K562 (cell line): ENCODE measurements around the gene SLC7A1. TPM values are rescaled to one million over a fixed set of nuclear protein-coding genes. Genes with fewer than 3 reads are reported as not detected.

Source experiments
- ATAC-seq: fragments of 200-7000 bp; cut with Tn5 transposase; 3 replicates; pipeline ENCODE4 v1.9.1; 2020; ENCODE audit warnings: moderate library complexity
- BruUV-seq: library from RNA; stranded (reverse); fragments of 400-500 nt; replicated peaks from 2 replicates; lab custom pipeline; 2021; lab: Mats Ljungman, UMichigan
- CTCF ChIA-PET: fragments of 300-600 bp; formaldehyde crosslinking; extraction: SDS; loops from one replicate; lab custom pipeline; 2021; ENCODE audit warnings: low intra/inter-chr PET ratio; lab: Yijun Ruan, JAX
- POLR2A ChIA-PET: fragments of 300-600, 350-650 bp; sonication (Branson Sonifier 250); formaldehyde crosslinking; extraction: SDS; loops from one replicate; lab custom pipeline; 2021; ENCODE audit warnings: antibody characterized with exemption, inconsistent platforms; lab: Yijun Ruan, JAX
- DNase-seq, 4 experiments: peaks; one replicate each; pipeline versions ENCODE4 v3.0.0 to v3.0.0-alpha.2; 2011 to 2018; ENCODE audit warnings: low spot score in 3 of 4, mixed read lengths in 3 of 4; ENCODE audit errors: extremely low read depth in 1 of 4
- FAIRE-seq: peaks from 2 replicates; lab custom pipeline; 2011; peaks lifted over from hg19 to GRCh38; lab: Jason Lieb, UNC
- H2AFZ ChIP-seq: 2 replicates; pipeline ENCODE4 v1.6.0; 2011; ENCODE audit warnings: low read depth, low read length, control low read depth, inconsistent platforms
- H3K27ac ChIP-seq: fragments of 200-600 bp; 3 replicates; pipeline ENCODE4 v1.8.0; 2011; ENCODE audit warnings: low read depth, mild to moderate bottlenecking, control low read depth, inconsistent platforms, low read length, moderate library complexity, mixed read lengths; ENCODE audit errors: extremely low read depth
- H3K27me3 ChIP-seq, 2 experiments: fragments of 300-600 bp in 1 of 2; 2 replicates in 1 of 2; 3 replicates in 1 of 2; pipeline versions ENCODE4 v1.6.0 to v1.8.0; 2011; ENCODE audit warnings: inconsistent platforms in 2 of 2, low read length in 2 of 2, mild to moderate bottlenecking in 1 of 2, mixed read lengths in 1 of 2, moderate library complexity in 1 of 2; ENCODE audit not compliant: control insufficient read depth in 2 of 2, insufficient read depth in 2 of 2
- H3K36me3 ChIP-seq: fragments of 300-600 bp; 3 replicates; pipeline ENCODE4 v1.8.0; 2011; ENCODE audit warnings: mild to moderate bottlenecking, low read length, inconsistent platforms; ENCODE audit not compliant: control insufficient read depth, insufficient read depth
- H3K4me1 ChIP-seq, 2 experiments: fragments of 200-600 bp in 1 of 2; replicated peaks in 1 of 2; 2 replicates in 1 of 2; 3 replicates in 1 of 2; pipeline versions ENCODE4 v1.5.1 to v1.8.0; 2011; ENCODE audit warnings: inconsistent platforms in 2 of 2, low read length in 2 of 2, mild to moderate bottlenecking in 1 of 2, mixed read lengths in 1 of 2, moderate library complexity in 1 of 2; ENCODE audit not compliant: control insufficient read depth in 2 of 2, insufficient read depth in 2 of 2
- H3K4me2 ChIP-seq: 2 replicates; pipeline ENCODE4 v1.6.1; 2011; ENCODE audit warnings: low read length, control low read depth, inconsistent platforms, mixed read lengths; ENCODE audit not compliant: insufficient read depth
- H3K4me3 ChIP-seq: fragments of 200-600 bp; sonication (generic), shearing (Covaris generic); 2 replicates; pipeline ENCODE4 v1.5.1; 2016; ENCODE audit warnings: control low read depth, inconsistent platforms
- H3K79me2 ChIP-seq: fragments of 200-600 bp; 3 replicates; pipeline ENCODE4 v1.8.0; 2011; ENCODE audit warnings: low read length, inconsistent platforms; ENCODE audit not compliant: control insufficient read depth, insufficient read depth
- H3K9ac ChIP-seq, 2 experiments: 2 replicates each; pipeline versions ENCODE4 v1.6.0 to v1.6.1; 2011; ENCODE audit warnings: low read depth in 2 of 2, low read length in 2 of 2, control low read depth in 1 of 2, inconsistent platforms in 1 of 2, mild to moderate bottlenecking in 1 of 2, mixed read lengths in 1 of 2; ENCODE audit not compliant: insufficient read depth in 1 of 2
- H3K9me1 ChIP-seq: one replicate; pipeline ENCODE4 v1.6.0; 2011; ENCODE audit warnings: inconsistent platforms, mild to moderate bottlenecking, low read length, moderate library complexity; ENCODE audit not compliant: control insufficient read depth, insufficient read depth
- H3K9me3 ChIP-seq: replicated peaks from 2 replicates; pipeline ENCODE4 v1.5.1; 2011; ENCODE audit warnings: low read depth, low read length, inconsistent platforms; ENCODE audit not compliant: control insufficient read depth, insufficient read depth
- H4K20me1 ChIP-seq: replicated peaks from 2 replicates; pipeline ENCODE4 v1.6.1; 2011; ENCODE audit warnings: low read length, inconsistent platforms, mixed read lengths; ENCODE audit not compliant: control insufficient read depth, insufficient read depth
- GTF2B ChIP-seq: IDR thresholded peaks from 2 replicates; pipeline ENCODE4 v1.6.1; 2011; ENCODE audit not compliant: insufficient read length; ENCODE audit errors: extremely low read depth
- ID3 ChIP-seq, 2 experiments: fragments of 250-450 bp in 1 of 2; fragments of 450-650 bp in 1 of 2; sonication (Bioruptor Pico) in 1 of 2; IDR thresholded peaks; 2 replicates each; pipeline versions ENCODE4 v1.6.1 to v1.8.0; 2016 to 2021; ENCODE audit warnings: mild to moderate bottlenecking in 2 of 2, moderate library complexity in 2 of 2, missing compliant biosample characterization in 1 of 2, missing genetic modification characterization in 1 of 2
- WGBS: fragments of 100-300 bp; shearing (Covaris generic); methylation state at CpG from one replicate; pipeline ENCODE4 v1.1.6; 2016; ENCODE audit warnings: low coverage, mixed read lengths; ENCODE audit not compliant: insufficient coverage; ENCODE audit errors: missing lambda C conversion rate; 5-methylcytosine and 5-hydroxymethylcytosine counted together
- in situ Hi-C: fragments of 300-500 bp; cut with MboI; formaldehyde crosslinking; loops from 4 replicates; pipeline ENCODE4 v1.15.0; 2018; ENCODE audit warnings: inconsistent platforms, mixed read lengths
- intact Hi-C: fragments of 100-400 bp; cut with micrococcal nuclease; formaldehyde crosslinking; loops from 2 replicates; pipeline ENCODE4 v1.14.2; 2022
- polyA plus RNA-seq, 8 experiments: library from polyadenylated mRNA; depleted of rRNA in 4 of 8; stranded (reverse) in 5 of 8; unstranded in 3 of 8; fragments of >200 nt; fragmentation: Nextera tagmentation in 2 of 8; fragmentation: Illumina TruSeq in 1 of 8; extraction: Ambion mirVana in 2 of 8; extraction: Trizol in 1 of 8; gene quantifications; 2 replicates each; pipeline versions ENCODE4 v1.2.1 to v1.2.3, GENCODE V29; 2011 to 2014; ENCODE audit warnings: inconsistent platforms in 1 of 8, missing spikeins in 1 of 8
- total RNA-seq, 7 experiments: library from RNA; depleted of rRNA in 6 of 7; stranded (reverse); fragments of >200 nt in 6 of 7; fragmentation: Illumina TruSeq in 2 of 7; extraction: Trizol in 2 of 7; gene quantifications; 2 replicates each; pipeline versions ENCODE4 v1.2.1 to v1.2.3, GENCODE V29; 2011 to 2021; ENCODE audit warnings: low replicate concordance in 1 of 7

SLC7A1 gene
- total and polyA plus RNA-seq, 9 of the 15 experiments (the other 6 are each of a cell fraction or from before 2014, with no cell fraction given): 3.3 to 69.7 (median 10.8) TPM

GRCh38 chr13:29508876-29509252, 86.6 kb downstream of the SLC7A1 start:
- no peaks in the 10 kb centered on the region; a peak in 2 of 5 replicates for H3K4me1 ChIP-seq
- no peak overlapping the region for H3K9ac ChIP-seq
- ChIA-PET POLR2A (interaction anchor here (1.0 to 1.4 kb wide), 2 partner anchors 29 to 37 kb away, joined by 3 read pairs; no protein-coding TSS in a partner anchor), CTCF (interaction anchor here (0.7 to 0.9 kb wide), 3 partner anchors 199 to 606 kb away, joined by 4 to 5 read pairs (median 5); no protein-coding TSS in a partner anchor)
- ATAC-seq (peak; percentile 16; the same call in 2 of the 3 replicates), FAIRE-seq (no peak), DNase-seq (no peak)
- no peak overlapping the region for H3K27ac ChIP-seq
- no TSS peak for BruUV-seq
- H3K4me2 ChIP-seq: no peak overlapping the region
- H3K4me3 ChIP-seq: no peak overlapping the region
- intact Hi-C loops (loop anchor here (2.0 kb wide), 1 partner anchor 200 kb away; no protein-coding TSS in a partner anchor), in situ Hi-C loops (no loop called here)
- H3K9me1 ChIP-seq: no peaks in the 10 kb centered on the region
- TF ChIP-seq ID3 (CRISPR knock-in tag; IDR thresholded peaks at IDR 0.05) (no peak), ID3 (tag; IDR thresholded peaks at IDR 0.05) (0 out of 2 replicates have a peak, but pooled peaks have one; percentile 8), GTF2B (no peak)
- no peak overlapping the region for H2AFZ ChIP-seq
- peaks cover 10% of the 10 kb centered on the region; the same call in 1 of the 3 replicates for H3K36me3 ChIP-seq
- 58% methylated on average over 4 of the region's 4 CpGs for WGBS
- H4K20me1 ChIP-seq: peaks cover 12% of the 10 kb centered on the region
- no peaks in the 10 kb centered on the region for H3K79me2 ChIP-seq
- H3K9me3 ChIP-seq: no peaks in the 10 kb centered on the region
- peaks cover 2 to 17% of the 10 kb centered on the region in 2 experiments; a peak in 2 of 5 replicates for H3K27me3 ChIP-seq
